ENCODE data around the gene NCBP3. TPM values are rescaled to one million over a fixed set of nuclear protein-coding genes. Genes with fewer than 3 reads are reported as not detected.

The NCBP3 gene
- 44.4 and 45.8 TPM in 2 replicates for total RNA-seq
- long read RNA-seq, full-length matches to known transcripts, result 3 of 15 reads
- long read RNA-seq, partial matches to known transcripts, result 6 of 15 reads
- long read RNA-seq, other reads (novel, unspliced or antisense), result 6 of 15 reads

GRCh38 chr17:3845621-3846436, at the start of gene NCBP3:
Gene NCBP3, minus strand, starts transcription at chr17:3846246. Its CDS starts 23 bp downstream, at chr17:3846223.
- Mint-ChIP-seq H3K27ac (ENCODE audit: unreplicated experiment) (peak within 1 kb of the TSS; percentile 90), H3K27me3 (ENCODE audit: unreplicated experiment) (peaks cover 5% of the 10 kb centered on the region), H3K4me3 (ENCODE audit: unreplicated experiment) (peak within 1 kb of the TSS; percentile 92), H3K4me1 (ENCODE audit: unreplicated experiment) (peaks cover 21% of the 10 kb centered on the region), H3K36me3 (ENCODE audit: unreplicated experiment) (peaks cover 12% of the 10 kb centered on the region), H3K9me3 (ENCODE audit: unreplicated experiment) (no peaks in the 10 kb centered on the region)
- DNase-seq (ENCODE audit: extremely low spot score, unreplicated experiment), result peak; percentile 98
- TF ChIP-seq CTCF (IDR thresholded peaks at IDR 0.05), result peak; percentile 94

GRCh38 chr17:3895354-3895753, 49.3 kb upstream of the NCBP3 start:
- peak overlapping the region; percentile 10 for H3K4me3 Mint-ChIP-seq (ENCODE audit: unreplicated experiment)
- peak overlapping the region; percentile 78 for H3K27ac Mint-ChIP-seq (ENCODE audit: unreplicated experiment)
- DNase-seq (ENCODE audit: extremely low spot score, unreplicated experiment), result no peak
- H3K4me1 Mint-ChIP-seq (ENCODE audit: unreplicated experiment), result peaks cover 39% of the 10 kb centered on the region
- H3K36me3 Mint-ChIP-seq (ENCODE audit: unreplicated experiment), result no peaks in the 10 kb centered on the region
- no peaks in the 10 kb centered on the region for H3K9me3 Mint-ChIP-seq (ENCODE audit: unreplicated experiment)
- TF ChIP-seq CTCF (IDR thresholded peaks at IDR 0.05), result no peak
- H3K27me3 Mint-ChIP-seq (ENCODE audit: unreplicated experiment), result no peaks in the 10 kb centered on the region

GRCh38 chr17:3894911-3895343, 48.9 kb upstream of the NCBP3 start:
- H3K4me1 Mint-ChIP-seq (ENCODE audit: unreplicated experiment), result peaks cover 44% of the 10 kb centered on the region
- no peak for DNase-seq (ENCODE audit: extremely low spot score, unreplicated experiment)
- H3K4me3 Mint-ChIP-seq (ENCODE audit: unreplicated experiment), result peak overlapping the region; percentile 10
- TF ChIP-seq CTCF (IDR thresholded peaks at IDR 0.05), result no peak
- H3K27me3 Mint-ChIP-seq (ENCODE audit: unreplicated experiment), result no peaks in the 10 kb centered on the region
- H3K27ac Mint-ChIP-seq (ENCODE audit: unreplicated experiment), result peak overlapping the region; percentile 78
- H3K36me3 Mint-ChIP-seq (ENCODE audit: unreplicated experiment), result no peaks in the 10 kb centered on the region
- no peaks in the 10 kb centered on the region for H3K9me3 Mint-ChIP-seq (ENCODE audit: unreplicated experiment)

GRCh38 chr17:3894188-3894587, 48.1 kb upstream of the NCBP3 start:
- Mint-ChIP-seq H3K27me3 (ENCODE audit: unreplicated experiment) (no peaks in the 10 kb centered on the region), H3K4me1 (ENCODE audit: unreplicated experiment) (peaks cover 50% of the 10 kb centered on the region), H3K9me3 (ENCODE audit: unreplicated experiment) (no peaks in the 10 kb centered on the region), H3K36me3 (ENCODE audit: unreplicated experiment) (no peaks in the 10 kb centered on the region), H3K27ac (ENCODE audit: unreplicated experiment) (no peak overlapping the region), H3K4me3 (ENCODE audit: unreplicated experiment) (peak overlapping the region; percentile 10)
- no peak for TF ChIP-seq CTCF (IDR thresholded peaks at IDR 0.05)
- DNase-seq (ENCODE audit: extremely low spot score, unreplicated experiment), result no peak

GRCh38 chr17:3893720-3894116, 47.7 kb upstream of the NCBP3 start:
- H3K27me3 Mint-ChIP-seq (ENCODE audit: unreplicated experiment), result no peaks in the 10 kb centered on the region

More at GRCh38 chr17:3893720-3894116, 47.7 kb upstream of the NCBP3 start:
- Mint-ChIP-seq H3K27ac (ENCODE audit: unreplicated experiment) (no peak overlapping the region), H3K36me3 (ENCODE audit: unreplicated experiment) (no peaks in the 10 kb centered on the region), H3K4me1 (ENCODE audit: unreplicated experiment) (peaks cover 52% of the 10 kb centered on the region), H3K9me3 (ENCODE audit: unreplicated experiment) (no peaks in the 10 kb centered on the region), H3K4me3 (ENCODE audit: unreplicated experiment) (peak overlapping the region; percentile 60)
- no peak for DNase-seq (ENCODE audit: extremely low spot score, unreplicated experiment)
- TF ChIP-seq CTCF (IDR thresholded peaks at IDR 0.05), result no peak

Measured in osteocyte (in vitro differentiated cells).